ENCODE measurements around the gene TYK2. TPM values are rescaled to one million over a fixed set of nuclear protein-coding genes. Genes with fewer than 3 reads are reported as not detected.
A peak's percentile ranks its signal among the peaks of the same experiment; 100 is the strongest.
"Not testable (repeated sequence)": the region's sequence is repeated elsewhere in the genome, so short reads cannot be mapped to it uniquely, and the experiment has no call there.

TYK2 gene
- total RNA-seq, 4 donors from 2014 or later: 80.4 to 200 (median 124) TPM

GRCh38 chr19:10402441-10403038 lies 22.2 kb upstream of the TYK2 start:
- no peak for DNase-seq (ENCODE audit: low spot score in 2 of 2)
- Histone ChIP-seq H3K27me3 (peaks cover 25% of the 10 kb centered on the region), H3K4me1 (peaks cover 43% of the 10 kb centered on the region), H3K4me3 (peak overlapping the region; percentile 80), H3K9me3 (no peaks in the 10 kb centered on the region), H3K27ac (peak overlapping the region; percentile 67), H3K36me3 (no peaks in the 10 kb centered on the region)
- under 1% methylated on average over 15 of the region's 15 CpGs for WGBS
- no peak for TF ChIP-seq POLR2A (IDR thresholded peaks at IDR 0.05)
- TF ChIP-seq CTCF (IDR thresholded peaks at IDR 0.05): no peak
- TF ChIP-seq POLR2AphosphoS5 (IDR thresholded peaks at IDR 0.05): no peak
- no peak for TF ChIP-seq EP300 (IDR thresholded peaks at IDR 0.05)

GRCh38 chr19:10399878-10400277 lies 19.5 kb upstream of the TYK2 start:
- WGBS: 90% methylated on average over 8 of the region's 8 CpGs
- DNase-seq (ENCODE audit: low spot score in 2 of 2): no peak
- Histone ChIP-seq H3K27me3 (peaks cover 6% of the 10 kb centered on the region), H3K9me3 (no peaks in the 10 kb centered on the region), H3K27ac (no peak overlapping the region), H3K4me3 (no peak overlapping the region), H3K36me3 (peaks cover 14% of the 10 kb centered on the region), H3K4me1 (peaks cover 34% of the 10 kb centered on the region)
- TF ChIP-seq POLR2A (IDR thresholded peaks at IDR 0.05) (no peak), CTCF (IDR thresholded peaks at IDR 0.05) (no peak), EP300 (IDR thresholded peaks at IDR 0.05) (no peak), POLR2AphosphoS5 (IDR thresholded peaks at IDR 0.05) (no peak)

GRCh38 chr19:10399340-10399739 lies 19.0 kb upstream of the TYK2 start:
- not testable (repeated sequence) for H3K27ac ChIP-seq; H3K27me3 ChIP-seq; H3K9me3 ChIP-seq; DNase-seq (ENCODE audit: low spot score in 2 of 2); H3K4me3 ChIP-seq
- Histone ChIP-seq H3K36me3 (peaks cover 19% of the 10 kb centered on the region), H3K4me1 (peaks cover 29% of the 10 kb centered on the region)
- 89% methylated on average over 8 of the region's 8 CpGs for WGBS

GRCh38 chr19:10398819-10399218 lies 18.4 kb upstream of the TYK2 start:
- WGBS: 85% methylated on average over 8 of the region's 9 CpGs
- no peak for DNase-seq (ENCODE audit: low spot score in 2 of 2)
- Histone ChIP-seq H3K27ac (no peak overlapping the region), H3K4me1 (peaks cover 25% of the 10 kb centered on the region), H3K4me3 (no peak overlapping the region), H3K36me3 (peaks cover 24% of the 10 kb centered on the region), H3K9me3 (no peaks in the 10 kb centered on the region), H3K27me3 (no peaks in the 10 kb centered on the region)
- no peak for TF ChIP-seq POLR2A (IDR thresholded peaks at IDR 0.05)

- Histone ChIP-seq H3K4me1 (peaks cover 6% of the 10 kb centered on the region), H3K27me3 (no peaks in the 10 kb centered on the region), H3K4me3 (no peak overlapping the region), H3K27ac (no peak overlapping the region), H3K36me3 (peaks cover 53% of the 10 kb centered on the region), H3K9me3 (no peaks in the 10 kb centered on the region)
- DNase-seq (ENCODE audit: low spot score in 2 of 2): no peak
- no peak for TF ChIP-seq POLR2A (IDR thresholded peaks at IDR 0.05)
- TF ChIP-seq POLR2AphosphoS5 (IDR thresholded peaks at IDR 0.05): no peak
- no peak for TF ChIP-seq CTCF (IDR thresholded peaks at IDR 0.05)
- 84% methylated on average over 24 of the region's 24 CpGs for WGBS
Observed at GRCh38 chr19:10395917-10396316, 15.5 kb upstream of the TYK2 start.

- Histone ChIP-seq H3K27me3 (no peaks in the 10 kb centered on the region), H3K36me3 (peaks cover 56% of the 10 kb centered on the region), H3K27ac (no peak overlapping the region), H3K9me3 (no peaks in the 10 kb centered on the region), H3K4me1 (peaks cover 1% of the 10 kb centered on the region), H3K4me3 (no peak overlapping the region)
- 92% methylated on average over 26 of the region's 26 CpGs for WGBS
- no peak for DNase-seq (ENCODE audit: low spot score in 2 of 2)
- TF ChIP-seq POLR2AphosphoS5 (IDR thresholded peaks at IDR 0.05) (no peak), EP300 (IDR thresholded peaks at IDR 0.05) (no peak), CTCF (IDR thresholded peaks at IDR 0.05) (no peak), POLR2A (IDR thresholded peaks at IDR 0.05) (no peak)
Observed at GRCh38 chr19:10395436-10395835, 15.1 kb upstream of the TYK2 start.

Measured in suprapubic skin (tissue), 4 donors.